HG03060 (cell line): ENCODE data around the gene RSBN1L.
A peak's percentile ranks its signal among the peaks of the same experiment; 100 is the strongest.
"Not testable (repeated sequence)": the region's sequence is repeated elsewhere in the genome, so short reads cannot be mapped to it uniquely, and the experiment has no call there.

Experiments used
- ATAC-seq: cut with Tn5 transposase; IDR thresholded peaks from one replicate; pipeline ENCODE4 v1.9.1; 2021; ENCODE audit warnings: low read depth, moderate number of reproducible peaks; ENCODE audit not compliant: unreplicated experiment

RSBN1L gene

DNA sequence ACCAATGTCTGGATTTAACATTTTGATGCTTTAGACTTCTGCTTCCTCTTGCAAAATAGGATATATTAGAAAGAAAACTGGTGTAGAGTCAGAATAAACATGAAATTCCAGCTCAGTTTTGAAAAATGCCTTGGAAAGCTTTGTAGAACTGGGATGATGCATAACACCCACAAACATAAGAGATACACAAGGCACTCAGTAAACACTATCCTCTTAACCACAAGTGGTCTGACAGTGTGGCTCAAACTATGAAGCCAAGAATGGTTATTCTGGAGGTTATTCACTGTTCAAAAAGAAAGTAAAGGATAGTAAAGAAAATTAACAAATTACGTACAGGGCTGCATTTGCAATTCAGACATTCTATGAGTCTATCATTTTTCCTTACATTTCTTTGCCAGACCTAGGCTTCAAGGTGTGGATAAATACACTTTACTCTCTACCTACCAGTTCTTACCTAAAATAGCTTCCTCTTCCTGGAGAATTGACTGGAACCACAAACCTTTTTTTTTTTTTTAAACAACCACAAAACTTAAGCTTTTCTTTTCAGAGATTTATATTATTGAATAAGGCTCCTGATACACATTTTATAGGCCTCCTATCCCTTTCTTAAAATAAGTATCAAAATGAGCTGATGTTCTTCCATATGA is 9.0 kb upstream of the RSBN1L start:
- no peak for ATAC-seq

GRCh38 chr7:77687747-77688144 is 8.5 kb upstream of the RSBN1L start:
- no peak for ATAC-seq

GRCh38 chr7:77690289-77690688 is 6.0 kb upstream of the RSBN1L start:
- ATAC-seq, result no peak

DNA sequence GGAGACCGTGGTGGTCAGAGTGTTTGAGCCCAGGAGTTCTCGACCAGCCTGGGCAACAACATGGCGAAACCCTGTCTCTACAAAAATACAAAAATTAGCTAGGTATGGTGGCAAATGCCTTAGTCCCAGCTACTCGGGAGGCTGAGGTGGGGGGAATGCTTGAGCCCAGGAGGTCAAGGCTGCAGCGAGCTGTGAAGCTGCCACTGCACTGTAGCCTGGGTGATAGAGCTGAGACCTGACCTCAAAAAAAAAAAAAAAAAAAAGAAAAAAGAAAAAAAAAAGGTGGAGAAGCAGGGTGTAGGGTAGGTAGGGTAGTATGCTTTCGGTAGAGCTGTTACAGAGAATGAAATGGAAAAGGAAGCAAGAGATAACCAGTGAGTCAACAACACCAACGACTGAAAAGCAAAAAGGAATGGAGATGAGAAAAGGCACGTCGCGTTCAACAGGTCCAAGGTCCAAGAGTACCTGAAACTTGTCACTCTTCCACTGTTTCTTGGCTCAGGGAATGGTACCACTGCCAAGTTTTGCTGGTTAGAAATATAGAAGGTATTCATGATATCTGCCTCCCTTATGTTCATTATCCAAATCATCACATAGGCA is 4.3 kb upstream of the RSBN1L start:
- ATAC-seq, result no peak

- no peak for ATAC-seq
Observed at GRCh38 chr7:77693830-77694583, 2.3 kb upstream of the RSBN1L start.

DNA sequence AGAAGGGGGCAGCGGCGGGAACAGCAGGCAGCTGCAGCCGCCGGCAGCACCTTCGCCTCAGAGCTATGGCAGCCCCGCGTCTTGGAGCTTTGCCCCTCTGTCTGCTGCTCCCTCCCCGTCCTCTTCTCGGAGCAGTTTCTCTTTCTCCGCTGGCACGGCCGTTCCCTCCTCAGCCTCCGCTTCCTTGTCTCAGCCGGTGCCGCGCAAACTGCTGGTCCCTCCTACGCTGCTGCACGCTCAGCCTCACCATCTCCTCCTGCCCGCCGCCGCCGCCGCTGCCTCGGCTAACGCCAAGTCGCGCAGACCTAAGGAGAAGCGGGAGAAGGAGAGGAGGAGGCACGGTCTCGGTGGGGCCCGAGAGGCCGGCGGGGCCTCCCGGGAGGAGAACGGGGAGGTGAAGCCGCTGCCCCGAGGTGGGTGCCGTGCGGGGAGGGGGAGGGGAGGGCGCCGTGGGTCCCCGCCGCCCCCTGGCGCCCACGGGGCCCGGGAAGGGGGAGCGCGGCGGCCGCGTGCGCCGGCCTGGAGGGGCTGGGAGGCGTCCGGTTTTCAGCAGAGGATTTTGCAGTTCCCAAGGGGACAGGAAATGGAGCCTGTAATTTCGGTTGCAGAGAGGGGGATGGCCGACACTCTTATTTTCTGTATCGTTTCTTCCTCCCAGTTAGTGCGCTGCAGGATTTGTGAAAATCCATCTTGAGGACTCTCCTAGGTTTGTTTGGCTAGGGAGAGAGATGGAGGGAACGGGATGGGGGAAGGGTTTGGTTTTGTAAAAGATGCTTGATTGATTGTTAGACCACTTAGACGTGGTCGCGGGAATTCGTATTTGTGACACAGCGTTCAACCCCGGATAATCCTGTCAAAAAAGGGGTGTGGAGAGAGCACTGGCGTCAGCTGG is 630 bp downstream of the RSBN1L start:
- peak; percentile 1 for ATAC-seq

DNA sequence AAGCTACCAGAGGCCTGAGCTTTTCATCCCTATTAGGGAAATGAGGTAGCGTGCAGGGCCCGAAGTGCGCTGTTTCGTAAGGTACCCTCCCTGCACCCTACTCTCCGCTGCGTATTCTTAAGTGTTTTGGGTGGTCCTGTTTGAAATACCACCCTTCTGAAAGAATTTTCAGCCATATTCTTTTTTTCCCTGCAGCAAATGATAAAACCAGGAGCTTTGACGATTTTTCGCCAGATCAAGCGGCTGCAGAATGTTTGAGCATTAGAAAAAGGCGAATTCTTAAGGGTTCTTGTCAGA is 1.2 kb downstream of the RSBN1L start:
- no peak for ATAC-seq

- no peak for ATAC-seq
Observed at GRCh38 chr7:77698042-77698625, 1.9 kb downstream of the RSBN1L start.

- peak; percentile 36 for ATAC-seq
Observed at GRCh38 chr7:77699056-77699455, 2.8 kb downstream of the RSBN1L start.

- no peak for ATAC-seq
Observed at GRCh38 chr7:77702513-77702912, 6.3 kb downstream of the RSBN1L start.

DNA sequence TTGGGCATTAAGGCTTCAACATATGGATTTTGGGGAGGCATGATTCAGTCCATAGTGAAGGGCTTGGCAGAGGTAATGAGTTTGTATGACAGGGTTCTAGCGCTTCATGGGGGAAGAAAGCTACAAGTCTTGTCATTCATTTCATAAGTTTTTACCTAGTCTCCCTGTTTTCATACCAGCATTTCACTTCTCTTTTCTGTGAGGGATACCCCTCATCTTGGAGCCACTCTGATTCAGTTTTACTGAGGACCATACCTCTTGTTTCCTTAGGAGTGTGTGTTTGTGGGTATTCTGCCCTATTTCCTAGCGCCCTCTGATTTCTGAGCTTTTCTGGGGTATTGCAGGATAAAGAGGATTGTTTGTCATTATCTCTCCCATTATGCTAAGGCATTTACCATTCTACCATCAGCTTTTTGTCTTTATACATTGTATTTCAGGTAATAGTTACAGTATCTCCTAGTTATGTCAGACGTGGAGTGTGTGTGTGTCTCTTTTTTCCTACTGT is 6.8 kb downstream of the RSBN1L start:
- ATAC-seq, result no peak

GRCh38 chr7:77703669-77704068 is 7.4 kb downstream of the RSBN1L start:
- not testable (repeated sequence) for ATAC-seq

GRCh38 chr7:77707504-77707992 is 11.3 kb downstream of the RSBN1L start:
- ATAC-seq, result no peak

DNA sequence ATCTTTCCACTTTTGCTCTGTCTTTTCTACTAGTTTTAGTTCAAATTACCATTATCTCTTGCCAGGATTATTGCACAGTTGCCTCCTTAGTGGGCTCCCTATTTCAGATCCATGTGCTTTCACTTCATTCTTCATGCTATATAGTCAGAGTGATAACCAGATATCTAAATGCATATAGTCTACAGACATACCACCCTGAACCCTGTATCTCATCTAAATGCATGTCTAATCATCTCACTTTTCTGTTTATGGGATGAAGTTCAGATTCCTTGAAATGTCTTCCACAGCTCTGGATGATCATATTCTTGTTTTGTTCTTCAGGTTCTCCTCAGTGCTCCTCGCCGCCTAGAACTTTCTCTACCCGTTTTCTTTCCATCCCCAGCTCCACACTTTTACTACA is 13.8 kb downstream of the RSBN1L start:
- no peak for ATAC-seq

DNA sequence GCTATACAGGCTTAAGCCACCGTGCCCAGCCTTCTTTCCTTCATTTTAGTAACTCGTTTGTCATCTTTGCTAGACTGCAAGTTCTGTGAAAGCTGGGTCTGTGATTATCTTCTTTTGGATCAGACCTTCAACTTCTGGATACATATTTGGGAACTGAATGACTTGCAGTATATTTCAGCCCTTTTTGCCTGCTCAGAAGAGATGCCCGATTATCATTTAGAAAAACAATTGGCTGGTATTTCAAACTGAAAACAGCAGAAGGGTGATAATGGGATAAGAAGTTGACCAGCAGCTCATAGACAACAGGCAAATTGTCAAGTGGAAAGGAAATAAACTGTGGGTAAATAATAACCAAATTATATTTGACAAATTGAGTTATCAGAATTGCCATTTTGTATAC is 14.6 kb downstream of the RSBN1L start:
- no peak for ATAC-seq

GRCh38 chr7:77714195-77714594 is 17.9 kb downstream of the RSBN1L start:
- ATAC-seq, result no peak

DNA sequence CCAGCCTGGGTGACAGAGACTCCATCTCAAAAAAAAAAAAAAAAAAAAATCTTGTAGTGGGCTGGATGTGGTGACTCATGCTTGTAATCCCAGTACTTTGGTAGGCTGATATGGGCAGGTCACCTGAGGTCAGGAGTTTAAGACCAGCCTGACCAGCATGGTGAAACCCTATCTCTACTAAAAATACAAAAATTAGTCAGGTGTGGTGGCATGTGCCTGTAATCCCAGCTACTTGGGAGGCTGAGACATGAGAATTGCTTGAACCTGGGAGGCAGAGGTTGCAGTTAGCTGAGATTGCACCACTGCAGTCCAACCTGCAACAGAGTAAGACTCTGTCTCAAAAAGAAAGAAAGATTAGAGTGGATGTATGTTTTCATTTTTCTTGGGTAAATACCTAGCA is 18.7 kb downstream of the RSBN1L start:
- ATAC-seq, result not testable (repeated sequence)

DNA sequence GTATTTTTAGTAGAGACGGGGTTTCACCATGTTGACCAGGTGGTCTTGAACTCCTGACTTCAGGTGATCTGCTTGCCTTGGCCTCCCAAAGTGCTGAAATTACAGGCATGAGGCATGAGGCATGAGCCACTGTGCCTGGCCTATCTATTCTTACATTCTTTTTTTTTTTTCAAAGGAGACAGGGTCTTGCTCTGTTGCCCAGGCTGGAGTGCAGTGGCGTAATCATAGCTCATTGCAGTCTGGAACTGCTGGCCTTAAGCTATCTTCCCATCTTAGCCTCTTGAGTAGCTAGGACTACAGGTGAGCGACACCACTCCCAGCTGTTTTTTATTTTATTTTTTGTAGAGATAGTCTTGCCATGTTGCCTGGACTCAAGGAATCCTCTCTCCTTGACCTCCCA is 20.5 kb downstream of the RSBN1L start:
- ATAC-seq, result no peak

DNA sequence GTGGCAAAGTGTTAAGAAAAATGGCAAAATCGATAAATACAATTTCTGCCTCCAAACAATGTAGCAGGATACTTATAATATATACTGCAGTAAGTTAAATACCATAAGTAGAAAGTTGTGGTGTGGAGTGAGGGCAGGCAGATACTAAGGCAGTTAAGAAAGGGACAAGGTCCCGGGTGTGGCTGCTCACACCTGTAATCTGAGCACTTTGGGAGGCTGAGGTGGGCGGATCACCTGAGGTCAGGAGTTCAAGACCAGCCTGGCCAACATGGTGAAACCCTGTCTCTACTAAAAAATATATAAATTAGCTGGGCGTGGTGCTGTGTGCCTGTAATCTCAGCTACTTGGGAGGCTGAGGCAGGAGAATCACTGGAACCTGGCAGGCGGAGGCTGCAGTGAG is 21.3 kb downstream of the RSBN1L start:
- not testable (repeated sequence) for ATAC-seq

GRCh38 chr7:77727527-77727926 is 31.3 kb downstream of the RSBN1L start:
- ATAC-seq, result no peak
